GM19395 (cell line): ENCODE results near the gene ISCU.

Experiments used
- ATAC-seq: cut with Tn5 transposase; IDR thresholded peaks from one replicate; pipeline ENCODE4 v1.9.1; 2021; ENCODE audit warnings: mild to moderate bottlenecking, moderate library complexity; ENCODE audit not compliant: unreplicated experiment

Gene ISCU

DNA sequence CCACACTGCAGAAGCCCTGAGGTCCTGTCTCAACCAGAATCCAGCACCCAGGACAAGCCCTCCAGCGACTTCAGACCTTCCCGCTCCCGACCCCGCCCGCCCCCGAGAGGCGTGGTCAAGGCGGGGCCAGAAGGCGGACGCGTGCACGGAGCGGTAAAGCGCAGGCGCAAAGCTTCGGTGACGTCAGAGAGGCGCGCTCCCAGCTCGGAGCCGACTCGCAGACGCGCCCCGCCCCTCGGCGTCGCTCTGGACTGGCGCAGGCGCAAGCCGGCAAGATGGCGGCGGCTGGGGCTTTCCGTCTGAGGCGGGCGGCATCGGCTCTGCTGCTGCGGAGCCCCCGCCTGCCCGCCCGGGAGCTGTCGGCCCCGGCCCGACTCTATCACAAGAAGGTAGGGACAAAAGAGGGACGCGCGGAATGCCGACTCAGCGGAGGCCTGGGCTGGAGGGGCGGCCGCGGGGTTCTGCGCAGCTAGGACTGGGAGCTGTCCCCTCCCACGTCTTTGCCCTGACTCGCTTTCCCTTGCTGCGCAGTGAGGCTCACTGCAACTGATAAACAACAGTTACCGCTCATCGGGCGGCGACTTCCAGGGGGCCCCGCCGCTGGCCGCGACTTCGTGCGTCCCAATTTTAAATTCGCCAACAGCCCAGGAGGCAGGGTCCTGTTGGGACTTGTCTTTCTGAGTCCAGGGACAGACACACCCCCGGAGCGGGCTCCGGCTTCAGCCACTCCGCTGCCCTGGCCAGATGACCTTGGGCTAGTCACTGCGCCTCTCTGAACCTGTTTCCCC, at the start of gene ISCU:
TSS of gene ISCU (plus strand) at position 249 of the 788 bp plus-strand sequence. CDS start at position 276, 27 bp downstream.
- peak; percentile 63 for ATAC-seq

DNA sequence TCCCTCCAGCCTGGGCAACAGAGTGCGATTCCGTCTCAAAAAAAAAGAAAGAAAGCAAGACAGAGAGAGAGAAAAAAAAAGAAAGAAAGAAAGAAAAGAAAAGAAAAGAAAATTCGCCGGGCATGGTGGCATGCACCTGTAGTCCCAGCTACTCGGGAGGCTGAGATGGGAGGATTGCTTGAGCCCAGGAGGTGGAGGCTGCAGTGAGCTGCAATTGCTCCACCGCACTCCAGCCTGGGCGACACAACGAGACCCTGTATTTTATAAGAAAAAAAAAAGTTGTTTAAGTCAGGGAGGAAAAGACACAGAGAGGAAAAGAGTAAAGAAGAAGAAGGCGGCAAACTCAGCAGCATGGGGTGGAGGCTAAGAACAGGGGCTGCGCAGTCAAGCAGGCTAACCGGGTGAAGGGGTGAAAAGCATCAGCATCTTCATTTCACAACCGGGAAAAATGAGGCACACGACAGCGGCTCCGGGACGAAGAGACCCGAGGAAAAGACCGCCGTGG, 47.9 kb upstream of the ISCU start:
- peak; percentile 13 for ATAC-seq

DNA sequence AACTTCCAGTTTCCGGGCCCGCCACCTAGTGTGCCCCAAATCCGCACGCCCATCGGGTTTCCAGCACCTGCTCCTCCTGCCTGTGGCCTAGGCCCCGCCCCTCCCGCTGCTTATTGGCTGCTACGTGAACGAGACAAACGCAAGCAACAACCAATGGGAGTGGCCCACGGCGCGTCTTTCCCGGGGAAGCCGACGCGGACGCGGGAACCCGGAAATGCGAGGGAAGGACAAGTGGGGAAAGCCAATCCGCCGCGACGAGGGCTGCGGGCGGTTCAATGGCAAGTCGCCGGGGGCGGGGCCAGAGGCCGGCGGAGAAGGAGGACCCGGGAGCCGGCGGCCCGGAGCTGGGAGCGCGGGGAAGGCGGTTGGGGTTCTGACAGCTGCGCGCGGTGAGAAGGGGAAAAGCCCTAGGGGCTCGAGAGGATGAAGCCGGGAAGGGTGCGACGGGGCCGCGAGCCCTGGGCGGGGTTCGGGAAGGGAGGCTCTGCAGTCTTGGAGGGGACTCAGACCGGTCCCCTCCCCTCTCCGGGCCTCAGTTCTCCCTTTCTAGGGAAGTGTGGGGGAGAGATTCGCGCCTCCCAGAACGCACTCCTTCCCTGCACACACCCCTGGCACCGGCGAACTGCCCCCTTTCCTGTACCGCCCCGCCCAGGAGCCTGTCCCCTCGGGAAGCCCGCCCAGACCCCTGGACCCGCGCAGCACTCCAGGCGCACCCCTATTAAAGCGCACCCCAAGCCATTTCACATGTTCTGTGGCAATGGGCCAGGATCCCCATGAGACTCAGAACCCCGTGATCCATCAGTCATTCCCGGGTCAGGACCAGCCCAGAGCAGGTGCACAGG, 47.2 kb upstream of the ISCU start, which contains the start of gene FICD:
TSS of gene FICD (plus strand) at position 305 of the 842 bp plus-strand sequence. CDS start 1,696 bp downstream, outside the sequence.
- peak; percentile 84 for ATAC-seq

DNA sequence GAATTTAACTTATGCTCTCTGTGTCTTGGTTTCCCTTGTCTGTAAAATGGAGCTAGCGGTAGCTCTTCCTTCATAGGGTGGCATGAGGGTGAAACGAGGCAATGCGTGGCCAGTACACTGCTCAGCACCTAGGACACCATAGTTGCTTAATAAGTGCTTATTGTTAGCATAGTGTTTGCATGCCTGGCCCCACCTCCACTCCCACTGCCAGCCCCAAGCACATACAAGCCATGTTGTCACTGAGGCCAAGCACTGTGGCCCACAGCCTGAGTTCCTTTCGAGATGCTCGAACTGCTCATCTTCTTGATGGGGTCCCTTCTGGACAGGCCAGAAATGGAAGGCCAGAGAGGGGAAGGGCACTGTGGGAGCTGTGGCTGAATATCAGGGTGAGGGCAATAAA, 46.5 kb upstream of the ISCU start:
- ATAC-seq: no peak

DNA sequence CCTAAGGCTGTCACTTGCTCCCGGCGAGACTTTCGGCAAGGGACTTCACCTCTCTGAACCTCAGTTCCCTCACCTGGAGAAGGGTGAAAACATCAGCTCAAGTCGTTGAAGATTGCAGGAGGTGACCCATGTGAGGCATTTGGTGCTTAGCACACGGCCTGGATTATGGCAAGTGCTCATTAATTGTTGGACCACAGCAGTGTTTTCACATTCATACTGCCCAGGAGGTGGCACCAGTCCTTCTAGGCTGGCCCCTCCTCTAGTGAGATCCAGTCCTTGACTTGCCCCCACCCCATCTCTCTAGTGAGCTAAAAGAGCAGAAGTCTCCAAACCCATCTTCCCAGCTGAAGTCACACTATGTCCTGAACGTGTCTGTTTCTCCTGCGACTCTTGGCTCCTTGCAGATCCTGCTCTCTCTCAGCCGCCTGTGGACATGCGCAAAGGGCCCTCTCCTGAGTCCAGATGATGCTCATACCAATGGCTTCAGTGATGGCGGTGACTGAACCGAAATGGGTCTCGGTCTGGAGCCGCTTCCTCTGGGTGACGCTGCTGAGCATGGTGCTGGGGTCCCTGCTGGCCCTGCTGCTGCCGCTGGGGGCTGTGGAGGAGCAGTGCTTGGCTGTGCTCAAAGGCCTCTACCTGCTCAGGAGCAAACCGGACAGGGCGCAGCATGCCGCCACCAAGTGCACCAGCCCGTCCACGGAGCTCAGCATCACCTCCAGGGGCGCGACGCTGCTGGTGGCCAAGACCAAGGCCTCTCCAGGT, 45.7 kb upstream of the ISCU start:
- ATAC-seq: no peak

DNA sequence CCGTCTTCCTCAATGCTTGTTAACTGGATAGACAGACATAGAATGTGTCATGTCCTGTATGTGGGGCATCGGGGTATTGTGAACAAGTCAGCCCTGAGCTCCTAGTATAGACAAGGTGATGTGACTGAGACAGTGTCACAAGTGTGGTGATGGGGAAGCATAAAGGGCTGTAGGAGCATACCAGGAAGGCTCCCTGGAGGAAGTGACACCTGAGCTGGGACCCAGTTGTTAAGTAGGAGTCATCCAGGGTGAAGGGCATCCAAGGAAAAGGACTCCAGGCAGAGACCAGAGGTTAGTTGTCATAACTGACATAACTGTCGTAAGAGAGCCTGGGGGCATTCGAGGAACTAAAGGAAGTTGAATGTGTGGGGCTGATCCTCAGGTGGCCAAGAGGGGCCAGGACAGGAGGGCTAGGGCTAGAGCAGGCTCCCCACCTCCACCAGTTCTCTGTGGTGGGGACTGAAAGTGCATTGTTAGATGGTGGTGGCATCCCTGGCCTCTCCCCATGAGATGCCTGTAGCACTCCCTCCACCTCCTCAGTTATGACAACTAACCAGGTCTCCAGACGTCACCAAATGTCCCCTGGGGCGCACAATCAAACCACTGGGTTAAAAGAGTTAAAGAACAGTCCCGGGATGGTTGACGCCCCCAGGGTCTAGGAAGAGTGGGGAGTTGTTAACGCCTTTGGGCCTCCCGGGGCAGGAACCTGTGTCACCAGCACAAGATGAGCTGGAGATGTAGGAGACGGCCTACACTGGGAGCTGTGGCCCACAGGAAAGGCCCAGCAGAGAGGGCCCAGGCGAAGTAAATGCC, 44.9 kb upstream of the ISCU start:
- ATAC-seq: no peak

DNA sequence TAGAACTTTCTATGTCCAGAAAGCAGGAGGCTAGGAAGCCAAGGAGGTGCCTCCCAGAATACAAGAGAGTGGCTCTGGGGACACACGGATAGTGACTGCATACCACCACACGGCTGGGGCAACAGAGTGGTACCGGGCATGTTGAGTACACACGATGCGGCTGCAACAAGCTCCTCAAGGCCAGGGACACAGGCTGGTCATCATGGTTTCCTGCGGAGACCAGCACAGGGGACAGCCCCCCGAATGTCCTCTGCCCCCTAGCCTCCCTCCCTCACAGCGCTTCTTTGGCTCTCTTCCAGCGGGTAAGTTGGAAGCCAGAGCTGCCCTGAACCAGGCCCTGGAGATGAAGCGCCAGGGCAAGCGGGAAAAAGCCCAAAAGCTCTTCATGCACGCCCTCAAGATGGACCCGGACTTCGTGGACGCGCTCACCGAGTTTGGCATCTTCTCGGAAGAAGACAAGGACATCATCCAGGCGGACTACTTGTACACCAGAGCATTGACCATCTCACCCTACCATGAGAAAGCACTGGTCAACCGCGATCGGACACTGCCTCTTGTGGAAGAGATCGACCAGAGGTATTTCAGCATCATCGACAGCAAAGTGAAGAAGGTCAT, 44.2 kb upstream of the ISCU start:
- no peak for ATAC-seq

DNA sequence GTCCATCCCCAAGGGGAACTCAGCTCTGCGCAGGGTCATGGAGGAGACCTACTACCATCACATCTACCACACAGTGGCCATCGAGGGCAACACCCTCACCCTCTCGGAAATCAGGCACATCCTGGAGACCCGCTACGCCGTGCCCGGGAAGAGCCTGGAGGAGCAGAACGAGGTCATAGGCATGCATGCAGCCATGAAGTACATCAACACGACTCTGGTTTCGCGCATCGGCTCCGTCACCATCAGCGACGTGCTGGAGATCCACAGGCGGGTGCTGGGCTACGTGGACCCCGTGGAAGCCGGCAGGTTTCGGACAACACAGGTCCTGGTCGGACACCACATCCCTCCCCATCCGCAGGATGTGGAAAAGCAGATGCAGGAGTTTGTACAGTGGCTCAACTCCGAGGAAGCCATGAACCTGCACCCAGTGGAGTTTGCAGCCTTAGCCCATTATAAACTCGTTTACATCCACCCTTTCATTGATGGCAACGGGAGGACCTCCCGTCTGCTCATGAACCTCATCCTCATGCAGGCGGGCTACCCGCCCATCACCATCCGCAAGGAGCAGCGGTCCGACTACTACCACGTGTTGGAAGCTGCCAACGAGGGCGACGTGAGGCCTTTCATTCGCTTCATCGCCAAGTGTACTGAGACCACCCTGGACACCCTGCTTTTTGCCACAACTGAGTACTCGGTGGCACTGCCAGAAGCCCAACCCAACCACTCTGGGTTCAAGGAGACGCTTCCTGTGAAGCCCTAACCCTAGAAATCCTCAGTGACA, 43.5 kb upstream of the ISCU start:
- no peak for ATAC-seq

DNA sequence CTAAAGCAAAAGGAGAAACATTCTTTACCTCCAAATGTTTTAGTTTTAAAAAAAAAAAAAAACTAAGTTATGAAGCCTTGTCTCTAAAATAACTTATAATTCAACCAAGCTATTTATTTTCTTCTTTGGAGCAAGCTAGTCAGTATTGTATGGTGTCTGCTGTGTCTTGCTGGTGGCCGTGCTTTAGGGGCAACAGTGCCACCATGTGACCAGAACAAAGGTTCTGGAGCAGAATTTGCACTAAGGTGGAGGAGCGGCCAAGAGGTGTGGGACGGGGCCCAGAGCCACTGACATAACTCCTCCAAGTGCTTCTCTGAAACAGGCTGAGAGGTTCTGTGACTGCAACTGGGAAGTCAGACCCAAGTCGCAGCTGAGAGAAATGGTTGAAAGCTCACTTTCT, 42.8 kb upstream of the ISCU start:
- no peak for ATAC-seq

DNA sequence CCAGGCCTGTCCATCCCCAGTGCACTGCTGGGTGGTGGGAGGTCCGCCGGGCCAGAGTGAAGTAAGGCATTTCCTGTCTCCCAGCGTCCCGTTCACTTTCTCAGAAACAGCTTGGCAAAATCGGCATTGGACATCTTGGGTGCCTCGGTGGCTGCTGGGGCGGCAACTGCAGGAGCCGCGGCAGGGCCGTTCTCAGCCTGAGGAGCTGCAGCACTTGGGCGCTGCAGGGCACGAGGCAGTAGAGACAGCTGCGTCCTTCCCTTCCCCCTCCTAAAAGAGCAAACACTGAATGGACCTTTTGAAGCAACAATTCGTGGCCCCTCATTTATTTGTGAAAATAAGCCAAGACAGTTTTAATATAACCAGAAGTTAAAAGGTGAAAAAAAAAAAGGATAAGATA, 39.0 kb upstream of the ISCU start:
- ATAC-seq: no peak

DNA sequence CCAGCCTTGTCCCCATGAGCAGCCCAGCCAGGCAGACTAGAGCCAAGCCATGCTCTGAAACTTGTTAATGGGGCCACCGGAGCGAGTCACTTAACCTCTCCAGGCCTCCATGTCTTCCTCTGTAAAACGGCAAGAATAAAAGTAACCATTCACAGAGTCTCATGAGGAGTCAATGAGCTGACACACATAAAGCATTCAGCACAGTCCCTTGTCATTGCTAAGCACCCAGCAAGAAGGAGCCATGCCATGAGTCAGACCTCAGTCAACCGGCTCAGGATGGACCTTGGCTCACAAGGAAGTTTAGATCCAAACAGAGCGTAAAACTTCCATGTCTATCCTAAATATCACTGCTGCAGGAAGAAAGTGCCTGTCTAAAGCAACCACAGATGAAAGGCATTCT, 36.7 kb upstream of the ISCU start:
- no peak for ATAC-seq

DNA sequence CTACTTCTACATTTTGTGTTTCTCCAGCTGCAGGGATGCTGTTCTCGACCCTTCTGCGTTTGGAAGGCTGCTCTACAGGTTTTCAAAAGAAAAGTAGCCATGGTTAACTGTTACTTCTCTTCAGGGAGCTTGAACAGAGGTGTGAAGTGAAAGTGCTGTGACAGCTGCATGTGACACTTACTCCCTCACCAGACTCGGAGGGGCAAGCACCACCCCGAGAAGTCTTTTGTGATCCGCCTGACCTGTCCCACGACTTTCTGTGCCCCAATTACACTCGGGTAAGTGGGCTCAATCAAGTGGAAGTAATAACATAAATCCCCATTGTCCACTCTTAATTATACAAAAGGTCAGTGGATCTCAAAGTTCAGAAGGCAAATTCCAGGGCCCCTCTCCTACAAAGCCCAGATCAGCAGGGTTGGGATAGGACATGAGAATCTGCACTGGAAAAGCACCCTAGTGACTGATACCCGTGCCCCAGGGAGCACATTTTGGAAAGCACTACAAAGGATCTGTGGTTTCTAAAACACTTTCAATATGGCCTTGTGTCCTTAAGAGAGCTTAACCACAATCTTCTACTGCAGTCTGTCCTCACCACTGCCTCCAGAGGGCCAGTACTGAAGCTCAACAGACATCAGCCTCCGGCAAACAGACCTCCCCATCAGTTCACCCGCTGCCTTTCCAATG, 35.8 kb upstream of the ISCU start:
- no peak for ATAC-seq

DNA sequence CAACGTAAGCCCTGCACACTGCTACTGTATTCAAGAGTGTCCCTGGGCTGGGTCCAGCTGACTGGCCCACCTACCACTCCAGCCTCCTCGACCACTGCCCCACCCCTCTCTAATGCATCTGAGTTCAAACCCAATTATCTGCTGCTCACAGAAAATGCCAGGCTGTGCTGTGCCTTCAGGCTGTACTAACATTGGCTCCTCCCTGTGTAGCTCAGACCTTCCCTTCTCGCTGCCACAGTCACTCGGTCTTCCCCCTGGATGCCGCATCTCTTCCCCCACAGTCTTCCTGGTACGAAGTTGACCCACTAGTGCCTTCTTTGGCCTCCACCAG, 35.3 kb upstream of the ISCU start:
- no peak for ATAC-seq

DNA sequence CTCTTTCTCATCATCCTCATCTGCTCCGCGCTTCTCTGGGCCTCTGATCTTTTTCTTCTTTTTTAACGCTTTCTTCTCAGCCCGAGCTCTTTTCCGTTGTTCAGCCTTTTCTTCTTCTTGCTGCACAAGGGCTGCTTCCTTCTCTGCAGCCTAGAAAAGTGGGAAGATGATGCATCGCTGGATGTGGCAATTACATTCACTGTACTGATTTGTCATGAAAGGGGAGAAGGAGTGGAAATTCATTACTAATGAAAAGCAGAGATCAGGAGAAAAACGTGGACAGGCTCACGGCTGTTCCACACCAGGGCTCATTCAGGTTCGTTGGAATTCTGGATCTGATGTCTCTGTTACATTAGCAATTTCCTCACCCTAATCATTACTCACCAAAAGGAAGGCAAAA, 32.2 kb upstream of the ISCU start:
- no peak for ATAC-seq

DNA sequence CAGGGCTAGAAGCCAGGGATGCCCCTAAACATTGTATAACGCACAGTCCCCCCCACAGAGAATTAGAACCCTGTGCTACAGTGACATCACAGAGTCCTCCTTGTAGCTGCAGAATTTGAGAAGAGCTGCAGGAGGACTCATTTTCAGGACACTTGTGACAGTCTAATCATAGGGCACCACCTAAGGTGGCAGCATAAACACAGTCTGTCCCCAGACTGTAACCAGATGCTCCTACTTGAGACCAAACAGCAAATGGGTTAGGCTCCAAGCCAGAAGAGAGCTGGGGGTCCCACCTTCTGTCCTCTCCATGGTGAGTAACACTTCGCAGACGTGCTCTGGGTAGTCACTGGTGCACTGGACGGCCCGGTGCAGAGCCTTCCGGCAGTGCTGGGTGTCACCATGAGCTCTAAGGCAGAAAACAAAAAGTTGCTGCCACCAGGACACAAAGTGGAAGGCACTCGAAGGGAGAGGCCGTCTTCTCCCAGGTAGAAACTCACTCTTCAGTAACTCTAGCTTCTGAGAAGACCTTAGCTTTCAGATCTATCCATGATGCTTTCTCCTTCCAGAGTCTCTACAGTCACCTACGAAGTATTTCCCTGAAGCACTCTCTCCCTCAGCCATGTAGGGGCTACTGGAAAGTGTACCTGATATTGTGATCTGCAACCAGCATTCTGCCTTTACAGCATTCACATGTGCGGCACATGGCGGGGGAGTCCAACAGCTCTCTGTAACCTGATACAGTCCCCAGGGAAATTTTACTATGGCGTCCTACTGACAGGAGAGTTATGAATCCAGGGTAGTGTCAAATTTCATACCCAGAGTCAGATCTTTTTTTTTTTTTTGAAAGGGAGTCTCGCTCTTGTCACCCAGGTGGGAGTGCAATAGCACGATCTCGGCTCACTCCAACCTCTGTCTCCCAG, 30.2 kb upstream of the ISCU start:
- no peak for ATAC-seq

DNA sequence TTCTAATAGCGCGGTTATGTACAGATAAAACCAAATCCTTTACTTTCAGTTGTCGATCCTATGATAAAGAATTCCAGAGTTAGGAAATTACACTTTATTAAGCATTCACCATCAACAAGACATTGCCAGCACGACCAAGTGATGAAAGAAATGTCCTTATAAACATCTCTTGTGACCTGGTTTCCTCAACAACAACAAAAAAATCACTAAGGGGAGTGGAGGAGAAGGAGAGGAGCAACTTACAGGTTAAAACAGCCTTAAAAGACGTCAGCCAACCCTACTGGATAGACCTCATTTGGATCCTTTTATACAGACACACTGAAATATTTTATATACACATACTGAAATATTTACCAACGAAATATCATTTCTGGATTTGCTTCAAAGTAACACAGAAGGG, 24.2 kb upstream of the ISCU start:
- ATAC-seq: no peak

DNA sequence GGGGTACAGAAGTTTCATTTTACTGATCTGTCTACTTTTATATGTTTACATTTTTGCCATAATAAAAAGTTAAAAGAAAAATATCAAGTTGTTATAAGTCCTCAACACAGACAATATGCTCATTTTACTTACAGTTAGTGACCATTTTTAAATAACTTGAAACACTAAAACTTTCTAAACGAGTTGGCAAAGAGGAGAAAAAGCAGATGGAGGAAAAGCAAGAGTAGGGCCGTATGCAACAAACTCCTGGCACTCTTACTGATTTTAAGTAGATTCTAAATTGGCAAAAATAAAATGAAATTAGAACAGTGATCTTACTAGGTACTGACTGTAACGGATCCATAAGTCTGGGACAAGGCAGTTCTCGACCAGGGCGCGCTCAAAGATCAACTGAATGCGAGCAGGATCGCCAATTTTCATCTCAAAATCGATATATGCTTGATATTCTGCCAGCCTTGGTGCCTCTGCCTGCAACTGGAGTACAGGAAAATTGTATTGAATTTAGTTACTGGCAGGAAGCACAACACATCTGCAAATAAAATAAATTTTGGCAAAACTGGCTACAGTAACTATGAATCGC, 23.7 kb upstream of the ISCU start:
- ATAC-seq: no peak
